GM15510 (cell line): Measurements from ENCODE around the gene TNFAIP8L3.

Source experiments
- POLR2A ChIP-seq: IDR thresholded peaks from 3 replicates; pipeline ENCODE4 v1.6.1; 2011; ENCODE audit warnings: borderline replicate concordance; ENCODE audit not compliant: insufficient read length; ENCODE audit errors: extremely low read depth

Gene TNFAIP8L3

DNA sequence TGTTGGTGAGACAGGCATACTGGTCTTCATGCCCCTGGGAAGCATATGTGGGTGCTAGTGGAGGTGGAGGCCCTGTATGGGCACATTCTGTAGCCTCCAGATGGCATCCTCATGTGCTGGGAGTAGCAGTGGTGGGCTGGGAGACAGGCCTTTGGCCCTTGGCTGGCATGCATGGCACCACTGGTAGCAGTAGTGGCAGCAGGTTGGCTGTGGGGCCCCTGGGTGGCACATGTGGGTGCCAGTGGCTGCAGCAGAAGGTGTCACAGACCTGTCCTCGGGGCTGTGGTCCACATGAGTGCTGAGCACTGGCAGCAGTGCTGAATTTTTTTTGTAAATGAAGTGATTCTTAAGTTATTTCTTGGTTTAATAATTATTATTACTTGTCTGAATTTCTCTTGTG is 71.2 kb downstream of the TNFAIP8L3 start:
- TF ChIP-seq POLR2A, result no peak

DNA sequence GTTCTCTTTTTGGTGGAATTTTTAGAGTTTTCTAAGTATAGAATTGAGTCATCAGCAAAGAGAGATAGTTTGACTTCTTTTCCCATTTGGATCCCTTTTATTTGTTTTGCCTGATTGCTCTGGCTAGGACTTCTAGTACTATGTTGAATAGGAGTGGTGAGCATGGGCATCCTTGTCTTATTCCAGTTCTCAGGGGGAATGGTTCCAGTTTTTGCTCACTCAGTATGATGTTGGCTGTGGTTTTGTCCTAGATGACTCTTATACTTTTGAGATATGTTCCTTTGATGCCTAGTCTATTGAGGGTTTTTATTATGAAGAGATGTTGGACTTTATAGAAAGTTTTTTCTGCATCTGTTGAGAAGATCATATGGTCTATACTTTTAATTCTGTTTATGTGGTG is 72.5 kb downstream of the TNFAIP8L3 start:
- TF ChIP-seq POLR2A, result no peak

DNA sequence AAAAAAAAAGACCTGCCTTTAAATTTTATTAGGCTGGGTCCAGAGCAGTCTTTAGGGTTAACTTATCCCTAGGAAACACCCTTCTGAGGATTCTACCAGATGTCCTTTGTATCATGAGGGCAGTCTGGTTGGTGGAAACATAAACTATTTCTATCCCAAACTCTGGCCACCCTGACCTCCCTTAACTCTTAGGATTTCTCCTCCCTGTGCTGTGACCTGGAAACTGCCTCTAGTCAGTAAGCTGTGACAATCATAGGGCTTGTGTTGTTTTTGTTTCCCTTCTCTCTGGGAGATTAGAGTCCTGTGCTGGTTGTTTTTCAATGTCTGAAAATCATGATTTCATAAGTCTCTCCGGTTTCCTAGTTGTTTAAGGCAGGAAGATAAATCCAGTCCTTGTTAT is 78.1 kb downstream of the TNFAIP8L3 start:
- TF ChIP-seq POLR2A, result no peak

DNA sequence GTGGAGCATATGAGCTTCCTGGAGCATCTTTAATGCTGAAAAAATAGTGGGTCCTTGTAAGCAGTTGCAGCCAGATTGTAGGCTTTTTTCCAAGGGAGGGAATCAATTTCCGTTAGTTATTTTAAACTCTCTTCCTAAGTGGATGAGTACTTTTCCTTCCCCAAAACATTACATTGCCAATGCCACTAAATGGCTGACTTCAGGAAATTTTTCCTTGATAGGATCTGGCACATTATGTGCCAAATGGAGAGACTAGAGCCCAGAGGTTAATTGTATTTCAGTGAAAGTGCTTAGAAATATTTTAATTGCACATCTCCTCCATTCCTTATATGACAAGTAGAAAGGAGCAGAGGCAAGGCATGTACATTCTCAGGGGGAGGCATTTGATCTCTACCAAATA is 83.5 kb downstream of the TNFAIP8L3 start:
- TF ChIP-seq POLR2A, result no peak

DNA sequence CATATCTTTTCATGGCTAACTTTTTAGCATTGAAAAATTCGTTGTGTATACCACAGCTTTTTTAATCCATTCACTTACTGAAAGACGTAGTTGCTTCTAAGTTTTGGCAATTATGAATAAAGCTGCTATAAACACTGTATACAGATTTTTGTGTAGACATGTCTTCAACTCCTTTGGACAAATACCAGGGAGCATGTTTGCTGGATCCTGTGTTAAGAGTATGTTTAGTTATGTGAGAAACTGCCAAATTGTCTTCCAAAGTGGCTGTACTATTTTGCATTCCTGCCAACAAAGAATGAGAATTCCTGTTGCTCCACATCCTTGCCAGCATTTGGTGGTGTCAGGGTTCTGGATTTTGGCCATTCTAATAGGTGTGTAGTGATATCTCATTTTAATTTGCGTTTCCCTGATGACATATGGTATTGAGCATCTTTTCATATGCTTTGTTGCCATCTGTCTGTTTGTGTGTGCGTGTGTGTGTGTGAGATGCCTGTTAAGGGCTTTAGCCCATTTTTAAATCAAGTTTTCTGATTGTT is 87.5 kb downstream of the TNFAIP8L3 start:
- TF ChIP-seq POLR2A, result no peak
